K562 (cell line): ENCODE measurements around the gene DTNA. TPM values are rescaled to one million over a fixed set of nuclear protein-coding genes. Genes with fewer than 3 reads are reported as not detected.

ENCODE experiments used
- ATAC-seq: fragments of 200-7000 bp; cut with Tn5 transposase; 3 replicates; pipeline ENCODE4 v1.9.1; 2020; ENCODE audit warnings: moderate library complexity
- BruUV-seq: library from RNA; stranded (reverse); fragments of 400-500 nt; replicated peaks from 2 replicates; lab custom pipeline; 2021; lab: Mats Ljungman, UMichigan
- CTCF ChIA-PET: fragments of 300-600 bp; formaldehyde crosslinking; extraction: SDS; loops from one replicate; lab custom pipeline; 2021; ENCODE audit warnings: low intra/inter-chr PET ratio; lab: Yijun Ruan, JAX
- POLR2A ChIA-PET: fragments of 300-600, 350-650 bp; sonication (Branson Sonifier 250); formaldehyde crosslinking; extraction: SDS; loops from one replicate; lab custom pipeline; 2021; ENCODE audit warnings: antibody characterized with exemption, inconsistent platforms; lab: Yijun Ruan, JAX
- DNase-seq, 4 experiments: peaks; one replicate each; pipeline versions ENCODE4 v3.0.0 to v3.0.0-alpha.2; 2011 to 2018; ENCODE audit warnings: low spot score in 3 of 4, mixed read lengths in 3 of 4; ENCODE audit errors: extremely low read depth in 1 of 4
- FAIRE-seq: peaks from 2 replicates; lab custom pipeline; 2011; peaks lifted over from hg19 to GRCh38; lab: Jason Lieb, UNC
- H2AFZ ChIP-seq: 2 replicates; pipeline ENCODE4 v1.6.0; 2011; ENCODE audit warnings: low read depth, low read length, control low read depth, inconsistent platforms
- H3K27ac ChIP-seq: fragments of 200-600 bp; 3 replicates; pipeline ENCODE4 v1.8.0; 2011; ENCODE audit warnings: low read depth, mild to moderate bottlenecking, control low read depth, inconsistent platforms, low read length, moderate library complexity, mixed read lengths; ENCODE audit errors: extremely low read depth
- H3K27me3 ChIP-seq, 2 experiments: fragments of 300-600 bp in 1 of 2; 2 replicates in 1 of 2; 3 replicates in 1 of 2; pipeline versions ENCODE4 v1.6.0 to v1.8.0; 2011; ENCODE audit warnings: inconsistent platforms in 2 of 2, low read length in 2 of 2, mild to moderate bottlenecking in 1 of 2, mixed read lengths in 1 of 2, moderate library complexity in 1 of 2; ENCODE audit not compliant: control insufficient read depth in 2 of 2, insufficient read depth in 2 of 2
- H3K36me3 ChIP-seq: fragments of 300-600 bp; 3 replicates; pipeline ENCODE4 v1.8.0; 2011; ENCODE audit warnings: mild to moderate bottlenecking, low read length, inconsistent platforms; ENCODE audit not compliant: control insufficient read depth, insufficient read depth
- H3K4me1 ChIP-seq, 2 experiments: fragments of 200-600 bp in 1 of 2; replicated peaks in 1 of 2; 2 replicates in 1 of 2; 3 replicates in 1 of 2; pipeline versions ENCODE4 v1.5.1 to v1.8.0; 2011; ENCODE audit warnings: inconsistent platforms in 2 of 2, low read length in 2 of 2, mild to moderate bottlenecking in 1 of 2, mixed read lengths in 1 of 2, moderate library complexity in 1 of 2; ENCODE audit not compliant: control insufficient read depth in 2 of 2, insufficient read depth in 2 of 2
- H3K4me2 ChIP-seq: 2 replicates; pipeline ENCODE4 v1.6.1; 2011; ENCODE audit warnings: low read length, control low read depth, inconsistent platforms, mixed read lengths; ENCODE audit not compliant: insufficient read depth
- H3K4me3 ChIP-seq: fragments of 200-600 bp; sonication (generic), shearing (Covaris generic); 2 replicates; pipeline ENCODE4 v1.5.1; 2016; ENCODE audit warnings: control low read depth, inconsistent platforms
- H3K79me2 ChIP-seq: fragments of 200-600 bp; 3 replicates; pipeline ENCODE4 v1.8.0; 2011; ENCODE audit warnings: low read length, inconsistent platforms; ENCODE audit not compliant: control insufficient read depth, insufficient read depth
- H3K9ac ChIP-seq, 2 experiments: 2 replicates each; pipeline versions ENCODE4 v1.6.0 to v1.6.1; 2011; ENCODE audit warnings: low read depth in 2 of 2, low read length in 2 of 2, control low read depth in 1 of 2, inconsistent platforms in 1 of 2, mild to moderate bottlenecking in 1 of 2, mixed read lengths in 1 of 2; ENCODE audit not compliant: insufficient read depth in 1 of 2
- H3K9me1 ChIP-seq: one replicate; pipeline ENCODE4 v1.6.0; 2011; ENCODE audit warnings: inconsistent platforms, mild to moderate bottlenecking, low read length, moderate library complexity; ENCODE audit not compliant: control insufficient read depth, insufficient read depth
- H3K9me3 ChIP-seq: replicated peaks from 2 replicates; pipeline ENCODE4 v1.5.1; 2011; ENCODE audit warnings: low read depth, low read length, inconsistent platforms; ENCODE audit not compliant: control insufficient read depth, insufficient read depth
- H4K20me1 ChIP-seq: replicated peaks from 2 replicates; pipeline ENCODE4 v1.6.1; 2011; ENCODE audit warnings: low read length, inconsistent platforms, mixed read lengths; ENCODE audit not compliant: control insufficient read depth, insufficient read depth
- HMG20A ChIP-seq: fragments of 450-650 bp; formaldehyde crosslinking; conservative IDR thresholded peaks from 2 replicates; pipeline ENCODE4 v1.4.0; 2020; ENCODE audit warnings: mild to moderate bottlenecking, mixed read lengths
- HOXB6 ChIP-seq: fragments of 250-450 bp; sonication (Bioruptor Pico); IDR thresholded peaks from 2 replicates; pipeline ENCODE4 v1.5.1; 2022; ENCODE audit warnings: mild to moderate bottlenecking, borderline replicate concordance
- L3MBTL2 ChIP-seq: fragments of 450-650 bp; IDR thresholded peaks from 2 replicates; pipeline ENCODE4 v1.6.1; 2016; ENCODE audit warnings: mild to moderate bottlenecking, moderate library complexity
- MECOM ChIP-seq: fragments of 250-450 bp; sonication (Bioruptor Pico); IDR thresholded peaks from 2 replicates; pipeline ENCODE4 v1.8.0; 2022; ENCODE audit warnings: inconsistent platforms
- POLR2AphosphoS2 ChIP-seq: IDR thresholded peaks from 2 replicates; pipeline ENCODE4 v1.6.1; 2012; ENCODE audit warnings: low read length, improper control_type of control experiment
- SAFB2 ChIP-seq: fragments of 200-400 bp; formaldehyde crosslinking; IDR thresholded peaks from 2 replicates; pipeline ENCODE4 v1.6.1; 2018; ENCODE audit warnings: borderline replicate concordance, low read length, low read depth, moderate library complexity; ENCODE audit not compliant: severe bottlenecking
- SRSF7 ChIP-seq: fragments of 200-400 bp; formaldehyde crosslinking; optimal IDR thresholded peaks from 2 replicates; pipeline ENCODE3; 2017; ENCODE audit warnings: mild to moderate bottlenecking, low read depth, low read length
- ZC3H8 ChIP-seq: fragments of 450-650 bp; IDR thresholded peaks from 2 replicates; pipeline ENCODE4 v1.6.1; 2017
- WGBS: fragments of 100-300 bp; shearing (Covaris generic); methylation state at CpG from one replicate; pipeline ENCODE4 v1.1.6; 2016; ENCODE audit warnings: low coverage, mixed read lengths; ENCODE audit not compliant: insufficient coverage; ENCODE audit errors: missing lambda C conversion rate; 5-methylcytosine and 5-hydroxymethylcytosine counted together
- in situ Hi-C: fragments of 300-500 bp; cut with MboI; formaldehyde crosslinking; loops from 4 replicates; pipeline ENCODE4 v1.15.0; 2018; ENCODE audit warnings: inconsistent platforms, mixed read lengths
- intact Hi-C: fragments of 100-400 bp; cut with micrococcal nuclease; formaldehyde crosslinking; loops from 2 replicates; pipeline ENCODE4 v1.14.2; 2022
- polyA plus RNA-seq, 8 experiments: library from polyadenylated mRNA; depleted of rRNA in 4 of 8; stranded (reverse) in 5 of 8; unstranded in 3 of 8; fragments of >200 nt; fragmentation: Nextera tagmentation in 2 of 8; fragmentation: Illumina TruSeq in 1 of 8; extraction: Ambion mirVana in 2 of 8; extraction: Trizol in 1 of 8; gene quantifications; 2 replicates each; pipeline versions ENCODE4 v1.2.1 to v1.2.3, GENCODE V29; 2011 to 2014; ENCODE audit warnings: inconsistent platforms in 1 of 8, missing spikeins in 1 of 8
- total RNA-seq, 7 experiments: library from RNA; depleted of rRNA in 6 of 7; stranded (reverse); fragments of >200 nt in 6 of 7; fragmentation: Illumina TruSeq in 2 of 7; extraction: Trizol in 2 of 7; gene quantifications; 2 replicates each; pipeline versions ENCODE4 v1.2.1 to v1.2.3, GENCODE V29; 2011 to 2021; ENCODE audit warnings: low replicate concordance in 1 of 7

Gene DTNA
- total and polyA plus RNA-seq, 9 of the 15 experiments (the other 6 are each of a cell fraction or from before 2014, with no cell fraction given) = 0.07 to 2.4 (median 0.22) TPM; not detected in 2

GRCh38 chr18:34928754-34929335 is 218.7 kb downstream of the DTNA start:
- intact Hi-C loops = no loop called here
- TF ChIP-seq SRSF7 (no peak), ZC3H8 (no peak), MECOM (CRISPR knock-in tag) (no peak), SAFB2 (no peak), POLR2AphosphoS2 (no peak), HOXB6 (CRISPR knock-in tag) (no peak), L3MBTL2 (no peak), HMG20A (CRISPR knock-in tag) (no peak)
- Histone ChIP-seq H3K4me2 (no peak overlapping the region), H3K4me3 (no peak overlapping the region), H3K27me3 (no peaks in the 10 kb centered on the region), H3K79me2 (no peaks in the 10 kb centered on the region), H3K4me1 (peaks cover 0 to 3% of the 10 kb centered on the region in 2 experiments; a peak in 1 of 5 replicates), H3K27ac (no peak overlapping the region), H3K9ac (no peak overlapping the region), H4K20me1 (no peaks in the 10 kb centered on the region), H3K9me3 (no peaks in the 10 kb centered on the region), H2AFZ (no peak overlapping the region), H3K9me1 (no peaks in the 10 kb centered on the region), H3K36me3 (no peaks in the 10 kb centered on the region)
- ATAC-seq = no peak
- WGBS = 5% methylated on average over 1 of the region's 1 CpG
- no peak for FAIRE-seq
- POLR2A ChIA-PET = interaction anchor here (1.1 kb wide), 1 partner anchor 23 kb away, joined by 3 read pairs; no protein-coding TSS in a partner anchor
- BruUV-seq = no TSS peak
- DNase-seq = no peak
- in situ Hi-C loops = no loop called here
- CTCF ChIA-PET = no interaction called here
